Measurements from ENCODE around the gene MRPL55.

MRPL55 gene

GRCh38 chr1:228106800-228107054 lies 2.4 kb downstream of the MRPL55 start:
- DNase-seq = no peak
- no peak for TF ChIP-seq POLR2A (IDR thresholded peaks at IDR 0.05; ENCODE audit: low read length)
- no peak for TF ChIP-seq GATA1 (IDR thresholded peaks at IDR 0.05; ENCODE audit: low read depth, low read length)

GRCh38 chr1:228105996-228106799 lies 2.9 kb downstream of the MRPL55 start:
- DNase-seq = no peak
- TF ChIP-seq GATA1 (IDR thresholded peaks at IDR 0.05; ENCODE audit: low read depth, low read length) (no peak), POLR2A (IDR thresholded peaks at IDR 0.05; ENCODE audit: low read length) (no peak)

- no peak for DNase-seq
- no peak for TF ChIP-seq GATA1 (IDR thresholded peaks at IDR 0.05; ENCODE audit: low read depth, low read length)
- TF ChIP-seq POLR2A (IDR thresholded peaks at IDR 0.05; ENCODE audit: low read length) = no peak
These were observed 3.7 kb downstream of the MRPL55 start for GRCh38 chr1:228105270-228105995.

DNA sequence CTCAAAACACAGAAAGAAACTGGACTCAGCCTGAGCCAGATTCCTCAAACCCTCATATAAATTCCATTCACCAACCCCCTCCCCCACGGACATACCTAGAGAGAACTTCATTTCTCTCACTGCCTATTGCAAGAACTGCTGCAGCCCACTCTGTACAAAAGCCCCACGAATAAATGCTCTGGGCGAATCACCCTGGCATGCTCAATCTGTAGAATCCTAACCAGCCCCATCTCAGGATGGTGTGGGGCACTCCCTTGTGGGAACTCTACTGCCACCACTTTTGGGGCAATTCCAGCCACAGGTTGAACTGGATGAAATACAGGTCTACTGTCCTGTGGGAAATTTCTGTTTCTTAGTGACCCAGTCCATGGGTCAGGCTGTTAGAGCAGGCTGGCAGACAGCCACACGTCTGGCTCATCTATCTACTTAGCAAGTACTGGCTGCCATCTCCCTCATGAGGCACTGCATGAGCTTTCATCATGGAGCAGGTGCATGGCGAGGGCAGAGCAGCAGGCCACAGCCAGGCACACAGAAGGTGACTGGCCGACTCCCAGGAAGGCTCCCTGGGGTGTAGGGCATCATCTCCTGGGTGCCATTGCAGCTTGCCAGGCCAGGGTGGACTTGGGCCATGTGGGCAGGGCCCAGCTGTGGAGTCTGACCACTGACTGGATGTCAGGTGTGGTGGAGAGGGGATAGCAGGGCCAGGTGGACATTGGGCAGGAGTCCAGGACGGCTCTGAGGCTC lies 4.4 kb downstream of the MRPL55 start:
- no peak for DNase-seq
- TF ChIP-seq POLR2A (IDR thresholded peaks at IDR 0.05; ENCODE audit: low read length) (peak; percentile 39), GATA1 (IDR thresholded peaks at IDR 0.05; ENCODE audit: low read depth, low read length) (no peak)

- peak; percentile 95 to 96 for DNase-seq
- TF ChIP-seq POLR2A (IDR thresholded peaks at IDR 0.05; ENCODE audit: low read length) = peak; percentile 73
- TF ChIP-seq GATA1 (IDR thresholded peaks at IDR 0.05; ENCODE audit: low read depth, low read length) = no peak
These were observed 6.1 kb downstream of the MRPL55 start, which contains the start of gene C1orf35 for GRCh38 chr1:228102791-228103620. Gene C1orf35, minus strand, starts transcription at chr1:228103325. Its CDS starts 98 bp downstream, at chr1:228103227.

DNA sequence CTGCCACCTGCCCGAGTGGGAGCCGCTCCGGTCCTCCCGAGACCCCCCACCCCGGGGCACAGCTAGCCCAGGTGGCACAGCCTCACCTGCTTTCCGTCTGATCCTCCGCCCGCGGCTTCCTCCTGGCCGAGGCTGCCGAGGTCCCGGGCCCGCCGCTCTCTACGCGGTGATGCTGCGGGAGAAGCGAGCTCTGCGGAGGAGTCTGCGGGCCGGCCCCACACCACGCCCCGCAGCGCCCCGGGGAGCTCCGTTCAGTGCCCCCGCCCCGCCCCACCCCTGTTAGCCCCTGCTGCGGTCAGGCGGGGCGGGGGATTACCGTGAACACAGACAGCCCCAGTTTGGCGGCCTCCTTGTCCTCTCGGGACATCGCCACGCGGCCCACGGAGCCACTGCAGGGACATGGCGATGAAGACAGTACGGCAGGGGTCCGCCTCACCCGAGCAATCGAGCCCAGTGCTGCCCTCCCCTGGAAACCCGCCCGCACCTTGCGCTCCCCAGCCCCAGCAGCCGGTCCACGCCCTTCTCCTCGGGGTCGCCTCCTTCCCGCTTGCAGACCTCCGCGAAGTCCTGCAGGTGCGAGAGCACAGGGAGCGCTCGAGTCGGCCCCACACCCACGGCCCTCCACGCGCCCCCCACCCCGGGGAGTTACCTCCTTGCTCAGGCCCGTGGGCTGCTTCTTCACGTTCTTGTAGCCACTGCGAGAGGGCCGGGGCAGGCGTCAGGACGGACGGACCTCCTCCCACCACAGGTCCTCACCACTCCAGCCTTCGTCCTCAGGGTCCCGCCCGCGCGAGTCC lies 6.9 kb downstream of the MRPL55 start:
- TF ChIP-seq POLR2A (IDR thresholded peaks at IDR 0.05; ENCODE audit: low read length) (no peak), GATA1 (IDR thresholded peaks at IDR 0.05; ENCODE audit: low read depth, low read length) (no peak)
- peak; percentile 82 to 87 for DNase-seq

GRCh38 chr1:228101614-228101993 lies 7.5 kb downstream of the MRPL55 start:
- DNase-seq = no peak
- TF ChIP-seq GATA1 (IDR thresholded peaks at IDR 0.05; ENCODE audit: low read depth, low read length) (no peak), POLR2A (IDR thresholded peaks at IDR 0.05; ENCODE audit: low read length) (no peak)

- DNase-seq = no peak
- TF ChIP-seq GATA1 (IDR thresholded peaks at IDR 0.05; ENCODE audit: low read depth, low read length) = no peak
- no peak for TF ChIP-seq POLR2A (IDR thresholded peaks at IDR 0.05; ENCODE audit: low read length)
These were observed 8.1 kb downstream of the MRPL55 start for GRCh38 chr1:228100822-228101613.

DNA sequence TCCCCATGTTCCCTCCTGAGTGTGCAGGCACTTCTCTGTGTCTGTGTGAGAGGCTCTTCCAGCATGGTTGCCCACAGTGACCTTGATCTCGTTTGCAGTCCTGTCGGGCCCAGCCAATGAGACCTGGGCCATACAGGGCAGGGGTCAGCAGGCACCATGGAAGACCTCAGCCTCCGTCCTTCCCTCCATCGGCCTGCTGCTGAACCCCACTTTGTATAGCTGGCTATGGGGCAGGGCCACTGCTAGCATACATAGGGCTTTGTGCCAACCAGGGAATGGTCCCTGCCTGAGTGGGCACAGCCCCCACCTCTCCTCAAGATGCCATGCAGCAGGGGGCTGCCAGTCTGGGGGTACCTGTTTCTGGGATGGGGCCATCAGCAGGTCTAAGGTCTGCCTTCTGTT lies 9.8 kb downstream of the MRPL55 start:
- no peak for DNase-seq
- TF ChIP-seq GATA1 (IDR thresholded peaks at IDR 0.05; ENCODE audit: low read depth, low read length) (no peak), POLR2A (IDR thresholded peaks at IDR 0.05; ENCODE audit: low read length) (no peak)

- no peak for DNase-seq
- TF ChIP-seq GATA1 (IDR thresholded peaks at IDR 0.05; ENCODE audit: low read depth, low read length) = no peak
- no peak for TF ChIP-seq POLR2A (IDR thresholded peaks at IDR 0.05; ENCODE audit: low read length)
These were observed 10.7 kb downstream of the MRPL55 start for GRCh38 chr1:228098323-228098931.

GRCh38 chr1:228097333-228098081 lies 11.6 kb downstream of the MRPL55 start:
- no peak for TF ChIP-seq POLR2A (IDR thresholded peaks at IDR 0.05; ENCODE audit: low read length)
- TF ChIP-seq GATA1 (IDR thresholded peaks at IDR 0.05; ENCODE audit: low read depth, low read length) = no peak
- no peak for DNase-seq
